Mesodermal cell (in vitro differentiated cells): Measurements from ENCODE around the gene TMPRSS9. TPM values are rescaled to one million over a fixed set of nuclear protein-coding genes. Genes with fewer than 3 reads are reported as not detected.

Source experiments
- H3K27ac ChIP-seq: 2 replicates; pipeline ENCODE4 v1.7.0; 2013; ENCODE audit warnings: mild to moderate bottlenecking, low read depth, low read length, moderate library complexity; ENCODE audit not compliant: severe bottlenecking
- H3K36me3 ChIP-seq: 2 replicates; pipeline ENCODE4 v1.7.1; 2013; ENCODE audit warnings: mild to moderate bottlenecking, low read length, moderate library complexity; ENCODE audit not compliant: control insufficient read depth, insufficient read depth
- H3K4me1 ChIP-seq: one replicate; pipeline ENCODE4 v1.7.1; 2013; ENCODE audit warnings: mild to moderate bottlenecking, low read length; ENCODE audit not compliant: insufficient read depth, control insufficient read depth, poor library complexity, severe bottlenecking
- H3K4me3 ChIP-seq: 2 replicates; pipeline ENCODE4 v1.7.0; 2013; ENCODE audit warnings: low read length, control low read depth, mild to moderate bottlenecking; ENCODE audit not compliant: insufficient read depth, poor library complexity, severe bottlenecking; ENCODE audit errors: extremely low read depth
- H3K9me3 ChIP-seq: 2 replicates; pipeline ENCODE4 v1.7.1; 2013; ENCODE audit warnings: mild to moderate bottlenecking, low read length, moderate library complexity; ENCODE audit not compliant: control insufficient read depth
- WGBS, 2 experiments: methylation state at CpG; one replicate each; pipeline ENCODE4 v1.1.5; 2013; ENCODE audit warnings: missing lambda C conversion rate in 2 of 2; ENCODE audit not compliant: insufficient coverage in 2 of 2; 5-methylcytosine and 5-hydroxymethylcytosine counted together
- polyA plus RNA-seq, 2 experiments: library from polyadenylated mRNA; stranded (reverse); fragments of 50-300 nt; gene quantifications; one replicate each; pipeline ENCODE4 v1.2.3, GENCODE V29; 2013

TMPRSS9 gene
- polyA plus RNA-seq (2013, experiment 1 of 2), result 0.26 TPM
- not detected for polyA plus RNA-seq (2013, experiment 2 of 2)

- no peaks in the 10 kb centered on the region for H3K36me3 ChIP-seq
- WGBS, 2 experiments, result 35 to 81% methylated on average over 6 to 27 of the region's 44 CpGs
- H3K4me1 ChIP-seq, result no peaks in the 10 kb centered on the region
- no peaks in the 10 kb centered on the region for H3K9me3 ChIP-seq
- no peak within 1 kb of the TSS for H3K27ac ChIP-seq
- no peak within 1 kb of the TSS for H3K4me3 ChIP-seq
Measured at GRCh38 chr19:2359992-2360685, at the start of gene TMPRSS9. TSS of gene TMPRSS9 (plus strand) at chr19:2360265. CDS start at chr19:2389786, 29,521 bp downstream.

GRCh38 chr19:2311093-2311492 is 49.0 kb upstream of the TMPRSS9 start:
- 93 to 100% methylated on average over 2 to 3 of the region's 4 CpGs for WGBS, 2 experiments
- Histone ChIP-seq H3K9me3 (peaks cover 13% of the 10 kb centered on the region), H3K36me3 (no peaks in the 10 kb centered on the region), H3K4me3 (no peak overlapping the region), H3K4me1 (peaks cover 2% of the 10 kb centered on the region), H3K27ac (no peak overlapping the region)

- H3K4me3 ChIP-seq, result no peak overlapping the region
Measured at GRCh38 chr19:2312820-2313501, 47.1 kb upstream of the TMPRSS9 start.

GRCh38 chr19:2315121-2315817 is 44.8 kb upstream of the TMPRSS9 start:
- no peak overlapping the region for H3K27ac ChIP-seq
- H3K9me3 ChIP-seq, result peaks cover 13% of the 10 kb centered on the region
- 88 to 94% methylated on average over 6 to 7 of the region's 7 CpGs for WGBS, 2 experiments
- H3K36me3 ChIP-seq, result no peaks in the 10 kb centered on the region
- no peak overlapping the region for H3K4me3 ChIP-seq
- peaks cover 9% of the 10 kb centered on the region for H3K4me1 ChIP-seq

More at GRCh38 chr19:2312820-2313501, 47.1 kb upstream of the TMPRSS9 start:
- no peaks in the 10 kb centered on the region for H3K36me3 ChIP-seq
- H3K9me3 ChIP-seq, result peaks cover 13% of the 10 kb centered on the region
- H3K4me1 ChIP-seq, result peaks cover 5% of the 10 kb centered on the region
- WGBS, 2 experiments, result 55 to 66% methylated on average over 19 to 26 of the region's 28 CpGs
- no peak overlapping the region for H3K27ac ChIP-seq

GRCh38 chr19:2315818-2316353 is 44.2 kb upstream of the TMPRSS9 start:
- Histone ChIP-seq H3K9me3 (peaks cover 13% of the 10 kb centered on the region), H3K27ac (no peak overlapping the region), H3K4me1 (peaks cover 9% of the 10 kb centered on the region), H3K4me3 (no peak overlapping the region), H3K36me3 (peaks cover 2% of the 10 kb centered on the region)
- WGBS, 2 experiments, result 36 to 37% methylated on average over 19 to 21 of the region's 22 CpGs

GRCh38 chr19:2317300-2317699 is 42.8 kb upstream of the TMPRSS9 start:
- Histone ChIP-seq H3K4me1 (peaks cover 9% of the 10 kb centered on the region), H3K27ac (no peak overlapping the region), H3K36me3 (peaks cover 6% of the 10 kb centered on the region), H3K4me3 (no peak overlapping the region), H3K9me3 (peaks cover 13% of the 10 kb centered on the region)
- WGBS, 2 experiments, result 95 to 97% methylated on average over 9 to 13 of the region's 13 CpGs

- H3K4me1 ChIP-seq, result peaks cover 9% of the 10 kb centered on the region
- WGBS, 2 experiments, result 93 to 97% methylated on average over 22 to 24 of the region's 25 CpGs
- H3K9me3 ChIP-seq, result peaks cover 13% of the 10 kb centered on the region
- H3K36me3 ChIP-seq, result peaks cover 11% of the 10 kb centered on the region
- no peak overlapping the region for H3K27ac ChIP-seq
- no peak overlapping the region for H3K4me3 ChIP-seq
Measured at GRCh38 chr19:2317756-2318155, 42.3 kb upstream of the TMPRSS9 start.

GRCh38 chr19:2318923-2319322 is 41.1 kb upstream of the TMPRSS9 start:
- 95 to 97% methylated on average over 3 to 4 of the region's 6 CpGs for WGBS, 2 experiments
- H3K4me3 ChIP-seq, result no peak overlapping the region
- H3K9me3 ChIP-seq, result peaks cover 13% of the 10 kb centered on the region
- H3K27ac ChIP-seq, result no peak overlapping the region
- peaks cover 19% of the 10 kb centered on the region for H3K36me3 ChIP-seq
- peaks cover 9% of the 10 kb centered on the region for H3K4me1 ChIP-seq

- 94% methylated on average over 18 of the region's 20 CpGs for WGBS, 2 experiments
- Histone ChIP-seq H3K4me1 (peaks cover 9% of the 10 kb centered on the region), H3K9me3 (peaks cover 12% of the 10 kb centered on the region), H3K36me3 (peaks cover 25% of the 10 kb centered on the region), H3K4me3 (no peak overlapping the region), H3K27ac (no peak overlapping the region)
Measured at GRCh38 chr19:2319551-2319950, 40.5 kb upstream of the TMPRSS9 start.

- Histone ChIP-seq H3K27ac (no peak overlapping the region), H3K4me3 (no peak overlapping the region), H3K36me3 (peaks cover 30% of the 10 kb centered on the region), H3K4me1 (peaks cover 9% of the 10 kb centered on the region), H3K9me3 (peaks cover 7% of the 10 kb centered on the region)
- WGBS, 2 experiments, result 86 to 90% methylated on average over 10 to 12 of the region's 12 CpGs
Measured at GRCh38 chr19:2320049-2320448, 40.0 kb upstream of the TMPRSS9 start.
